GM23338 (cell line): ENCODE data around the gene CUX1. TPM values are rescaled to one million over a fixed set of nuclear protein-coding genes. Genes with fewer than 3 reads are reported as not detected.

Experiments
- ATAC-seq: fragments of 200-7000 bp; cut with Tn5 transposase; 3 replicates; pipeline ENCODE4 v1.9.1; 2020
- DNase-seq: peaks from one replicate; pipeline ENCODE4 v3.0.0-alpha.2; 2015; ENCODE audit warnings: low spot score
- H2AFZ ChIP-seq: fragments of 200-600 bp; sonication (generic); 2 replicates; pipeline ENCODE4 v1.8.0; 2016; ENCODE audit warnings: antibody characterized with exemption, mild to moderate bottlenecking, moderate library complexity
- H3F3A ChIP-seq: fragments of 200-600 bp; sonication (generic); replicated peaks from 2 replicates; pipeline ENCODE4 v1.8.0; 2017; ENCODE audit warnings: antibody characterized with exemption, mixed run types, low read depth
- H3K27ac ChIP-seq: fragments of 200-600 bp; sonication (generic); 2 replicates; pipeline ENCODE4 v1.6.1; 2016; ENCODE audit warnings: low read depth
- H3K27me3 ChIP-seq: fragments of 200-600 bp; sonication (generic); 2 replicates; pipeline ENCODE4 v1.8.0; 2016; ENCODE audit warnings: mild to moderate bottlenecking, mixed run types, moderate library complexity; ENCODE audit not compliant: insufficient read depth
- H3K36me3 ChIP-seq: fragments of 200-600 bp; sonication (generic); 2 replicates; pipeline ENCODE4 v1.8.0; 2016; ENCODE audit warnings: mild to moderate bottlenecking; ENCODE audit not compliant: insufficient read depth
- H3K4me1 ChIP-seq: fragments of 200-600 bp; sonication (generic); 2 replicates; pipeline ENCODE4 v1.8.0; 2016; ENCODE audit warnings: mild to moderate bottlenecking, moderate library complexity; ENCODE audit not compliant: insufficient read depth
- H3K4me2 ChIP-seq: fragments of 200-600 bp; sonication (generic); 2 replicates; pipeline ENCODE4 v1.7.1; 2017; ENCODE audit warnings: mixed run types
- H3K4me3 ChIP-seq: fragments of 200-600 bp; sonication (generic); 2 replicates; pipeline ENCODE4 v1.6.1; 2016; ENCODE audit warnings: mixed run types
- H3K79me2 ChIP-seq: fragments of 200-600 bp; sonication (generic); replicated peaks from 2 replicates; pipeline ENCODE4 v1.8.0; 2017; ENCODE audit warnings: mild to moderate bottlenecking; ENCODE audit not compliant: insufficient read depth
- H3K9me2 ChIP-seq: fragments of 200-600 bp; sonication (generic); 2 replicates; pipeline ENCODE4 v1.8.0; 2017; ENCODE audit not compliant: insufficient read depth
- H4K20me1 ChIP-seq: fragments of 200-600 bp; sonication (generic); replicated peaks from 2 replicates; pipeline ENCODE4 v1.8.0; 2017; ENCODE audit warnings: mild to moderate bottlenecking; ENCODE audit not compliant: insufficient read depth
- H3K27ac Mint-ChIP-seq: 2 replicates; pipeline ENCODE4 v1.8.0; 2020; ENCODE audit warnings: inconsistent platforms, mild to moderate bottlenecking, moderate library complexity, mixed read lengths
- H3K27me3 Mint-ChIP-seq: 3 replicates; pipeline ENCODE4 v1.8.0; 2022; ENCODE audit warnings: low read depth, mild to moderate bottlenecking, moderate library complexity, mixed read lengths, inconsistent platforms; ENCODE audit not compliant: insufficient read depth, poor library complexity
- H3K36me3 Mint-ChIP-seq: 3 replicates; pipeline ENCODE4 v1.8.0; 2021; ENCODE audit warnings: low read depth, mild to moderate bottlenecking, inconsistent platforms, moderate library complexity, mixed read lengths
- H3K4me1 Mint-ChIP-seq: 3 replicates; pipeline ENCODE4 v1.8.0; 2020; ENCODE audit warnings: mild to moderate bottlenecking, inconsistent platforms, mixed read lengths
- H3K4me3 Mint-ChIP-seq: 3 replicates; pipeline ENCODE4 v1.8.0; 2021; ENCODE audit warnings: moderate library complexity, mild to moderate bottlenecking, inconsistent platforms, mixed read lengths
- H3K9me3 Mint-ChIP-seq: 3 replicates; pipeline ENCODE4 v1.8.0; 2020; ENCODE audit warnings: moderate library complexity, mild to moderate bottlenecking, inconsistent platforms, mixed read lengths
- CREB1 ChIP-seq: fragments of 250-450 bp; sonication (Bioruptor Pico); IDR thresholded peaks from 2 replicates; pipeline ENCODE4 v1.5.0; 2020; ENCODE audit warnings: low read depth, mild to moderate bottlenecking, moderate library complexity
- EZH2phosphoT487 ChIP-seq: fragments of 200-600 bp; sonication (generic); IDR thresholded peaks from one replicate; pipeline ENCODE4 v1.8.1; 2018; ENCODE audit warnings: antibody characterized with exemption; ENCODE audit not compliant: unreplicated experiment
- JUNB ChIP-seq: IDR thresholded peaks from one replicate; pipeline ENCODE4 v1.6.1; 2016; ENCODE audit warnings: antibody characterized with exemption; ENCODE audit not compliant: unreplicated experiment
- ZNF114 ChIP-seq: fragments of 250-450 bp; sonication (Bioruptor Pico); IDR thresholded peaks from 2 replicates; pipeline ENCODE4 v1.5.0; 2020; ENCODE audit warnings: mild to moderate bottlenecking, moderate library complexity
- polyA plus RNA-seq: library from polyadenylated mRNA; unstranded; fragments of >200 nt; fragmentation: Nextera tagmentation; extraction: Ambion mirVana; gene quantifications from 2 replicates; pipeline ENCODE4 v1.2.1, GENCODE V29; 2016
- total RNA-seq: library from RNA; depleted of rRNA; stranded (reverse); fragments of >200 nt; shearing (Covaris generic); gene quantifications from 2 replicates; pipeline ENCODE4 v1.2.3, GENCODE V29; 2014
- TF ChIP-seq, protein P1 (sequence below), 2 experiments: fragments of 200-600 bp in 1 of 2; sonication (generic) in 1 of 2; conservative IDR thresholded peaks; 2 replicates each; pipeline versions ENCODE4 v1.5.1 to v1.6.1; 2016 to 2017; ENCODE audit warnings: antibody characterized with exemption in 2 of 2, low read depth in 2 of 2, mild to moderate bottlenecking in 2 of 2, moderate library complexity in 1 of 2
- TF ChIP-seq, protein P2 (sequence below): IDR thresholded peaks from one replicate; pipeline ENCODE4 v1.6.1; 2018; ENCODE audit warnings: antibody characterized with exemption; ENCODE audit not compliant: unreplicated experiment
- TF ChIP-seq, protein P3 (sequence below): IDR thresholded peaks from 2 replicates; pipeline ENCODE4 v1.6.1; 2016; ENCODE audit warnings: antibody characterized with exemption

Gene CUX1
- total and polyA plus RNA-seq, 2 experiments from 2014 or later = 49.9 to 64.0 TPM

DNA sequence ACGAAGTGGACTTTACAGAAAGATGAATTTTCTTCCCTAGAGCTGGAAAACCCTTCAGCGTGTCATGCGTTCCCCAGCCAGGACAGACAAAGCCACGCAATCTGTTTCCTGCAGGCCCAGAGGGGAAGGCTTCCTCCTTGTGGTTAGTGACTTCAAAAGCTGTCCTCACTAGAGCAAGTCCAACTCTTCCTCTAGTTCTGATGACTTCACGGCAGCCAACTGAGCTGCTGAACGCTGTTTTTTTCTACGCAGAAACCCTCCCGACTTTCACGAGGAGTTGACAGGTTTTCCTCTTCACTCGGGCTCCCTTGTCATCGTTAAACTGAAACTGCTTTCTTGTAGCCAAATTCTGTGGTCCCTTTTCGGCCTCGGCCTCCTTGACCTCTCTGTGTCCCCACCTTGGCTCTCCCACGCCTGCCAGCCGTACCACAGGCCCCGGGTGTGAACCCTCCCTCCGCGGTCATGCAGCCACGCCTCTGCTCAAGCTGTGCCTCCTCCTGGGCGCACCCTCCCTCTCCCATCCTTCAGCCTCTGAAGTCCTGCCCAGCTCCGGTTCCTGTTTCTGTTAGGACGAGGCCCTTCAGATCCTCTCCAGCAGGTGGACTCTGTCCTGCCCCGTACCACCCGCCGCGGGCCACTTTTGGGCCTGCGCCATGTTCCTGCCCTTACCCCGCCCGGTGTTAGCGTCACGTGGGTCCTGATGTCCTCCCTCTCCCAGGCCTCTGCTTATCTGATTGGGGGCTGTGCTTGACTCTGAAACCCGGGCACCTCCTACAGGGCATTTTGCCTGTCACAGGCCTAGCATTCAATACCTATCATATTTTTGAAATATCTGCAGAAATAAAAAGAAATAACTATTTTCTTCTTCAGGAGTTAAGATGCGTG, 39.3 kb downstream of the CUX1 start:
- Histone ChIP-seq H3K4me3 (no peak overlapping the region), H3K27ac (peak overlapping the region; percentile 80), H3K9me2 (no peaks in the 10 kb centered on the region), H3F3A (peaks cover 14% of the 10 kb centered on the region; the same call in 1 of the 2 replicates), H3K4me2 (peak overlapping the region; percentile 39; the same call in 1 of the 2 replicates), H3K79me2 (peaks cover 97% of the 10 kb centered on the region), H2AFZ (no peak overlapping the region), H3K36me3 (no peaks in the 10 kb centered on the region), H3K4me1 (peaks cover 80% of the 10 kb centered on the region), H3K27me3 (no peaks in the 10 kb centered on the region), H4K20me1 (peaks cover 41% of the 10 kb centered on the region)
- H3K27ac Mint-ChIP-seq = peak overlapping the region; percentile 58; the same call in 1 of the 2 replicates
- H3K9me3 Mint-ChIP-seq = no peaks in the 10 kb centered on the region
- TF ChIP-seq JUNB (no peak), ZNF114 (CRISPR knock-in tag) (no peak), CREB1 (CRISPR knock-in tag) (no peak), EZH2phosphoT487 (no peak)
- TF ChIP-seq, protein P1, sequence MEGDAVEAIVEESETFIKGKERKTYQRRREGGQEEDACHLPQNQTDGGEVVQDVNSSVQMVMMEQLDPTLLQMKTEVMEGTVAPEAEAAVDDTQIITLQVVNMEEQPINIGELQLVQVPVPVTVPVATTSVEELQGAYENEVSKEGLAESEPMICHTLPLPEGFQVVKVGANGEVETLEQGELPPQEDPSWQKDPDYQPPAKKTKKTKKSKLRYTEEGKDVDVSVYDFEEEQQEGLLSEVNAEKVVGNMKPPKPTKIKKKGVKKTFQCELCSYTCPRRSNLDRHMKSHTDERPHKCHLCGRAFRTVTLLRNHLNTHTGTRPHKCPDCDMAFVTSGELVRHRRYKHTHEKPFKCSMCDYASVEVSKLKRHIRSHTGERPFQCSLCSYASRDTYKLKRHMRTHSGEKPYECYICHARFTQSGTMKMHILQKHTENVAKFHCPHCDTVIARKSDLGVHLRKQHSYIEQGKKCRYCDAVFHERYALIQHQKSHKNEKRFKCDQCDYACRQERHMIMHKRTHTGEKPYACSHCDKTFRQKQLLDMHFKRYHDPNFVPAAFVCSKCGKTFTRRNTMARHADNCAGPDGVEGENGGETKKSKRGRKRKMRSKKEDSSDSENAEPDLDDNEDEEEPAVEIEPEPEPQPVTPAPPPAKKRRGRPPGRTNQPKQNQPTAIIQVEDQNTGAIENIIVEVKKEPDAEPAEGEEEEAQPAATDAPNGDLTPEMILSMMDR (conservative IDR thresholded peaks at IDR 0.05; ENCODE audit: low read depth in 2 of 2) = no peak; a peak in 1 of 4 replicates
- TF ChIP-seq, protein P2, sequence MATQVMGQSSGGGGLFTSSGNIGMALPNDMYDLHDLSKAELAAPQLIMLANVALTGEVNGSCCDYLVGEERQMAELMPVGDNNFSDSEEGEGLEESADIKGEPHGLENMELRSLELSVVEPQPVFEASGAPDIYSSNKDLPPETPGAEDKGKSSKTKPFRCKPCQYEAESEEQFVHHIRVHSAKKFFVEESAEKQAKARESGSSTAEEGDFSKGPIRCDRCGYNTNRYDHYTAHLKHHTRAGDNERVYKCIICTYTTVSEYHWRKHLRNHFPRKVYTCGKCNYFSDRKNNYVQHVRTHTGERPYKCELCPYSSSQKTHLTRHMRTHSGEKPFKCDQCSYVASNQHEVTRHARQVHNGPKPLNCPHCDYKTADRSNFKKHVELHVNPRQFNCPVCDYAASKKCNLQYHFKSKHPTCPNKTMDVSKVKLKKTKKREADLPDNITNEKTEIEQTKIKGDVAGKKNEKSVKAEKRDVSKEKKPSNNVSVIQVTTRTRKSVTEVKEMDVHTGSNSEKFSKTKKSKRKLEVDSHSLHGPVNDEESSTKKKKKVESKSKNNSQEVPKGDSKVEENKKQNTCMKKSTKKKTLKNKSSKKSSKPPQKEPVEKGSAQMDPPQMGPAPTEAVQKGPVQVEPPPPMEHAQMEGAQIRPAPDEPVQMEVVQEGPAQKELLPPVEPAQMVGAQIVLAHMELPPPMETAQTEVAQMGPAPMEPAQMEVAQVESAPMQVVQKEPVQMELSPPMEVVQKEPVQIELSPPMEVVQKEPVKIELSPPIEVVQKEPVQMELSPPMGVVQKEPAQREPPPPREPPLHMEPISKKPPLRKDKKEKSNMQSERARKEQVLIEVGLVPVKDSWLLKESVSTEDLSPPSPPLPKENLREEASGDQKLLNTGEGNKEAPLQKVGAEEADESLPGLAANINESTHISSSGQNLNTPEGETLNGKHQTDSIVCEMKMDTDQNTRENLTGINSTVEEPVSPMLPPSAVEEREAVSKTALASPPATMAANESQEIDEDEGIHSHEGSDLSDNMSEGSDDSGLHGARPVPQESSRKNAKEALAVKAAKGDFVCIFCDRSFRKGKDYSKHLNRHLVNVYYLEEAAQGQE = no peak
- TF ChIP-seq, protein P3, sequence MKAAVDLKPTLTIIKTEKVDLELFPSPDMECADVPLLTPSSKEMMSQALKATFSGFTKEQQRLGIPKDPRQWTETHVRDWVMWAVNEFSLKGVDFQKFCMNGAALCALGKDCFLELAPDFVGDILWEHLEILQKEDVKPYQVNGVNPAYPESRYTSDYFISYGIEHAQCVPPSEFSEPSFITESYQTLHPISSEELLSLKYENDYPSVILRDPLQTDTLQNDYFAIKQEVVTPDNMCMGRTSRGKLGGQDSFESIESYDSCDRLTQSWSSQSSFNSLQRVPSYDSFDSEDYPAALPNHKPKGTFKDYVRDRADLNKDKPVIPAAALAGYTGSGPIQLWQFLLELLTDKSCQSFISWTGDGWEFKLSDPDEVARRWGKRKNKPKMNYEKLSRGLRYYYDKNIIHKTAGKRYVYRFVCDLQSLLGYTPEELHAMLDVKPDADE = no peak
- ATAC-seq = peak; percentile 46
- peaks cover 5% of the 10 kb centered on the region; the same call in 1 of the 3 replicates for H3K36me3 Mint-ChIP-seq
- peaks cover 17% of the 10 kb centered on the region for H3K27me3 Mint-ChIP-seq
- peak; percentile 59 for DNase-seq
- H3K4me3 Mint-ChIP-seq = no peak overlapping the region; the same call in 2 of the 3 replicates
- H3K4me1 Mint-ChIP-seq = peaks cover 79% of the 10 kb centered on the region
